ENCODE results near the gene NAV2.

Gene NAV2

GRCh38 chr11:19712281-19713195 is at the start of gene NAV2:
Gene NAV2, plus strand, starts transcription at chr11:19712837. Its CDS starts 859 bp downstream, at chr11:19713696.
- in situ Hi-C loops (cut with MboI; ENCODE audit: low sequenced_read_pairs, unreplicated experiment), result no loop called here
- no peak for TF ChIP-seq CTCF (IDR thresholded peaks at IDR 0.05; ENCODE audit: borderline replicate concordance, control extremely low read depth, extremely low read depth, insufficient read depth, missing control alignments)
- peak; percentile 95 for DNase-seq (ENCODE audit: low spot score)

GRCh38 chr11:19663206-19663605 is 49.4 kb upstream of the NAV2 start:
- TF ChIP-seq CTCF (IDR thresholded peaks at IDR 0.05; ENCODE audit: borderline replicate concordance, control extremely low read depth, extremely low read depth, insufficient read depth, missing control alignments), result no peak
- no peak for DNase-seq (ENCODE audit: low spot score)
- in situ Hi-C loops (cut with MboI; ENCODE audit: low sequenced_read_pairs, unreplicated experiment), result no loop called here

GRCh38 chr11:19664886-19665548 is 47.6 kb upstream of the NAV2 start:
- no peak for TF ChIP-seq CTCF (IDR thresholded peaks at IDR 0.05; ENCODE audit: borderline replicate concordance, control extremely low read depth, extremely low read depth, insufficient read depth, missing control alignments)
- DNase-seq (ENCODE audit: low spot score), result no peak
- in situ Hi-C loops (cut with MboI; ENCODE audit: low sequenced_read_pairs, unreplicated experiment), result no loop called here

- no peak for DNase-seq (ENCODE audit: low spot score)
- in situ Hi-C loops (cut with MboI; ENCODE audit: low sequenced_read_pairs, unreplicated experiment), result no loop called here
- no peak for TF ChIP-seq CTCF (IDR thresholded peaks at IDR 0.05; ENCODE audit: borderline replicate concordance, control extremely low read depth, extremely low read depth, insufficient read depth, missing control alignments)
These were observed 45.7 kb upstream of the NAV2 start for GRCh38 chr11:19666951-19667350.

GRCh38 chr11:19669511-19669910 is 43.1 kb upstream of the NAV2 start:
- no peak for DNase-seq (ENCODE audit: low spot score)
- no peak for TF ChIP-seq CTCF (IDR thresholded peaks at IDR 0.05; ENCODE audit: borderline replicate concordance, control extremely low read depth, extremely low read depth, insufficient read depth, missing control alignments)
- in situ Hi-C loops (cut with MboI; ENCODE audit: low sequenced_read_pairs, unreplicated experiment), result no loop called here

- DNase-seq (ENCODE audit: low spot score), result no peak
- in situ Hi-C loops (cut with MboI; ENCODE audit: low sequenced_read_pairs, unreplicated experiment), result no loop called here
- TF ChIP-seq CTCF (IDR thresholded peaks at IDR 0.05; ENCODE audit: borderline replicate concordance, control extremely low read depth, extremely low read depth, insufficient read depth, missing control alignments), result no peak
These were observed 42.4 kb upstream of the NAV2 start for GRCh38 chr11:19670030-19670791.
